WTC11 (cell line): ENCODE measurements around the gene TRIM13.

Experiments used
- CREM ChIP-seq: sonication (generic); formaldehyde crosslinking; IDR thresholded peaks from 2 replicates; pipeline ENCODE4 v1.8.1; 2022; ENCODE audit warnings: mild to moderate bottlenecking, missing genetic modification reagents, moderate library complexity
- ESRRA ChIP-seq: sonication (generic); formaldehyde crosslinking; IDR thresholded peaks from 2 replicates; pipeline ENCODE4 v1.8.1; 2022; ENCODE audit warnings: mild to moderate bottlenecking, missing genetic modification reagents, borderline replicate concordance
- FOXK1 ChIP-seq: sonication (generic); formaldehyde crosslinking; IDR thresholded peaks from 2 replicates; pipeline ENCODE4 v1.8.0; 2022; ENCODE audit warnings: mild to moderate bottlenecking, moderate library complexity, missing genetic modification reagents
- NFYB ChIP-seq: sonication (generic); formaldehyde crosslinking; conservative IDR thresholded peaks from 2 replicates; pipeline ENCODE4 v1.8.0; 2022; ENCODE audit warnings: low read depth, missing genetic modification reagents
- NR2C2 ChIP-seq: sonication (generic); formaldehyde crosslinking; IDR thresholded peaks from 2 replicates; pipeline ENCODE4 v1.8.0; 2022; ENCODE audit warnings: mild to moderate bottlenecking, missing genetic modification reagents
- SP1 ChIP-seq: sonication (generic); formaldehyde crosslinking; conservative IDR thresholded peaks from 2 replicates; pipeline ENCODE4 v1.8.1; 2022; ENCODE audit warnings: missing genetic modification reagents
- TEAD4 ChIP-seq: sonication (generic); formaldehyde crosslinking; IDR thresholded peaks from 2 replicates; pipeline ENCODE4 v1.8.0; 2022; ENCODE audit warnings: mild to moderate bottlenecking, missing genetic modification reagents
- TP53 ChIP-seq: sonication (generic); formaldehyde crosslinking; IDR thresholded peaks from 2 replicates; pipeline ENCODE4 v1.8.1; 2023; ENCODE audit warnings: mild to moderate bottlenecking, missing genetic modification reagents
- ZNF121 ChIP-seq: sonication (generic); formaldehyde crosslinking; IDR thresholded peaks from 2 replicates; pipeline ENCODE4 v1.8.0; 2023; ENCODE audit warnings: missing genetic modification reagents
- TF ChIP-seq, protein P1 (sequence below): fragments of 200-600 bp; IDR thresholded peaks from 2 replicates; pipeline ENCODE4 v1.8.0; 2022; ENCODE audit warnings: antibody characterized with exemption
- TF ChIP-seq, protein P2 (sequence below): sonication (generic); formaldehyde crosslinking; IDR thresholded peaks from 2 replicates; pipeline ENCODE4 v1.8.0; 2022; ENCODE audit warnings: mild to moderate bottlenecking, missing genetic modification reagents
- TF ChIP-seq, protein P3 (sequence below): sonication (generic); formaldehyde crosslinking; IDR thresholded peaks from 2 replicates; pipeline ENCODE4 v1.8.0; 2023; ENCODE audit warnings: missing genetic modification reagents
- TF ChIP-seq, protein P4 (sequence below): sonication (generic); formaldehyde crosslinking; IDR thresholded peaks from 2 replicates; pipeline ENCODE4 v1.8.0; 2023; ENCODE audit warnings: mild to moderate bottlenecking, missing genetic modification reagents

DNA sequence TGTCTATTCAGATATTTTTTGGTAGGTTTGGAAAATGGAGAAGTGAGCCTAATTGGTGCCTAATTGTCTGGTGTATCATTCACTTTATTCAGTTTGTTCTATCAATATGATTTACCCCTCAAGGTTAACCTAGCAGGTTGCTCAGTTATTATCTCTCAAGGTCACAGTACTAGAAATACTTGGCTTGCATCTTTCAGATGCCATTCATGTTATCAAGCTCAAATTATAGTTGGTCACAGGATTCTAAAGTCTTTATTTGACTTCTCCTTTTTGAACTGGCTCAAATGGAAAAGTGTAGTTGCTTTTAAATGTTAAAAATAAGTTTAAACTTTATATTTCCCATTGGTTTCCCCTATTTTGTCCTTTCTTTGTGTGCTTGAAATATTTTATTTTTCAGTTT is 21.0 kb downstream of the TRIM13 start:
- no peak for TF ChIP-seq SP1
- no peak for TF ChIP-seq CREM
- no peak for TF ChIP-seq TP53 (CRISPR knock-in tag)
- TF ChIP-seq, protein P1, sequence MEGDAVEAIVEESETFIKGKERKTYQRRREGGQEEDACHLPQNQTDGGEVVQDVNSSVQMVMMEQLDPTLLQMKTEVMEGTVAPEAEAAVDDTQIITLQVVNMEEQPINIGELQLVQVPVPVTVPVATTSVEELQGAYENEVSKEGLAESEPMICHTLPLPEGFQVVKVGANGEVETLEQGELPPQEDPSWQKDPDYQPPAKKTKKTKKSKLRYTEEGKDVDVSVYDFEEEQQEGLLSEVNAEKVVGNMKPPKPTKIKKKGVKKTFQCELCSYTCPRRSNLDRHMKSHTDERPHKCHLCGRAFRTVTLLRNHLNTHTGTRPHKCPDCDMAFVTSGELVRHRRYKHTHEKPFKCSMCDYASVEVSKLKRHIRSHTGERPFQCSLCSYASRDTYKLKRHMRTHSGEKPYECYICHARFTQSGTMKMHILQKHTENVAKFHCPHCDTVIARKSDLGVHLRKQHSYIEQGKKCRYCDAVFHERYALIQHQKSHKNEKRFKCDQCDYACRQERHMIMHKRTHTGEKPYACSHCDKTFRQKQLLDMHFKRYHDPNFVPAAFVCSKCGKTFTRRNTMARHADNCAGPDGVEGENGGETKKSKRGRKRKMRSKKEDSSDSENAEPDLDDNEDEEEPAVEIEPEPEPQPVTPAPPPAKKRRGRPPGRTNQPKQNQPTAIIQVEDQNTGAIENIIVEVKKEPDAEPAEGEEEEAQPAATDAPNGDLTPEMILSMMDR = no peak
- TF ChIP-seq, protein P2, sequence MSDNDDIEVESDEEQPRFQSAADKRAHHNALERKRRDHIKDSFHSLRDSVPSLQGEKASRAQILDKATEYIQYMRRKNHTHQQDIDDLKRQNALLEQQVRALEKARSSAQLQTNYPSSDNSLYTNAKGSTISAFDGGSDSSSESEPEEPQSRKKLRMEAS (CRISPR knock-in tag) = no peak
- TF ChIP-seq, protein P3, sequence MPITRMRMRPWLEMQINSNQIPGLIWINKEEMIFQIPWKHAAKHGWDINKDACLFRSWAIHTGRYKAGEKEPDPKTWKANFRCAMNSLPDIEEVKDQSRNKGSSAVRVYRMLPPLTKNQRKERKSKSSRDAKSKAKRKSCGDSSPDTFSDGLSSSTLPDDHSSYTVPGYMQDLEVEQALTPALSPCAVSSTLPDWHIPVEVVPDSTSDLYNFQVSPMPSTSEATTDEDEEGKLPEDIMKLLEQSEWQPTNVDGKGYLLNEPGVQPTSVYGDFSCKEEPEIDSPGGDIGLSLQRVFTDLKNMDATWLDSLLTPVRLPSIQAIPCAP (CRISPR knock-in tag) = no peak
- TF ChIP-seq TEAD4 (CRISPR knock-in tag) = no peak
- TF ChIP-seq NR2C2 (CRISPR knock-in tag) = no peak
- no peak for TF ChIP-seq ZNF121 (CRISPR knock-in tag)
- TF ChIP-seq NFYB (CRISPR knock-in tag) = no peak
- TF ChIP-seq, protein P4, sequence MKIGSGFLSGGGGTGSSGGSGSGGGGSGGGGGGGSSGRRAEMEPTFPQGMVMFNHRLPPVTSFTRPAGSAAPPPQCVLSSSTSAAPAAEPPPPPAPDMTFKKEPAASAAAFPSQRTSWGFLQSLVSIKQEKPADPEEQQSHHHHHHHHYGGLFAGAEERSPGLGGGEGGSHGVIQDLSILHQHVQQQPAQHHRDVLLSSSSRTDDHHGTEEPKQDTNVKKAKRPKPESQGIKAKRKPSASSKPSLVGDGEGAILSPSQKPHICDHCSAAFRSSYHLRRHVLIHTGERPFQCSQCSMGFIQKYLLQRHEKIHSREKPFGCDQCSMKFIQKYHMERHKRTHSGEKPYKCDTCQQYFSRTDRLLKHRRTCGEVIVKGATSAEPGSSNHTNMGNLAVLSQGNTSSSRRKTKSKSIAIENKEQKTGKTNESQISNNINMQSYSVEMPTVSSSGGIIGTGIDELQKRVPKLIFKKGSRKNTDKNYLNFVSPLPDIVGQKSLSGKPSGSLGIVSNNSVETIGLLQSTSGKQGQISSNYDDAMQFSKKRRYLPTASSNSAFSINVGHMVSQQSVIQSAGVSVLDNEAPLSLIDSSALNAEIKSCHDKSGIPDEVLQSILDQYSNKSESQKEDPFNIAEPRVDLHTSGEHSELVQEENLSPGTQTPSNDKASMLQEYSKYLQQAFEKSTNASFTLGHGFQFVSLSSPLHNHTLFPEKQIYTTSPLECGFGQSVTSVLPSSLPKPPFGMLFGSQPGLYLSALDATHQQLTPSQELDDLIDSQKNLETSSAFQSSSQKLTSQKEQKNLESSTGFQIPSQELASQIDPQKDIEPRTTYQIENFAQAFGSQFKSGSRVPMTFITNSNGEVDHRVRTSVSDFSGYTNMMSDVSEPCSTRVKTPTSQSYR (CRISPR knock-in tag) = no peak
- TF ChIP-seq ESRRA (CRISPR knock-in tag) = no peak
- TF ChIP-seq FOXK1 (CRISPR knock-in tag) = no peak
